Measurements from ENCODE around the gene CCDC85C.

- TF ChIP-seq SRF (IDR thresholded peaks at IDR 0.05; ENCODE audit: low read depth, low read length) (no peak), POLR2A (IDR thresholded peaks at IDR 0.05; ENCODE audit: control extremely low read depth in 1 of 2, low read depth in 2 of 2, low read length in 2 of 2) (no peak), TAF1 (IDR thresholded peaks at IDR 0.05; ENCODE audit: low read depth, low read length) (no peak), CTCF (IDR thresholded peaks at IDR 0.05; ENCODE audit: control extremely low read depth in 1 of 3, insufficient read depth in 1 of 3, low read depth in 1 of 3, low read length in 3 of 3) (no peak), EP300 (IDR thresholded peaks at IDR 0.05; ENCODE audit: borderline replicate concordance in 1 of 2, low read depth in 2 of 2, low read length in 2 of 2) (no peak), POLR2AphosphoS5 (IDR thresholded peaks at IDR 0.05; ENCODE audit: low read depth, low read length) (no peak), SP2 (IDR thresholded peaks at IDR 0.05; ENCODE audit: low read length) (no peak), SP1 (IDR thresholded peaks at IDR 0.05; ENCODE audit: low read depth, low read length) (no peak), EZH2 (IDR thresholded peaks at IDR 0.05; ENCODE audit: low read depth, low read length, severe bottlenecking) (no peak), GABPA (IDR thresholded peaks at IDR 0.05; ENCODE audit: borderline replicate concordance, insufficient read depth, low read length) (no peak)
Measured at GRCh38 chr14:99576761-99577705, 27.0 kb downstream of the CCDC85C start.

Measured in H1 (cell line).